ENCODE data around the gene SLC36A3.

DNA sequence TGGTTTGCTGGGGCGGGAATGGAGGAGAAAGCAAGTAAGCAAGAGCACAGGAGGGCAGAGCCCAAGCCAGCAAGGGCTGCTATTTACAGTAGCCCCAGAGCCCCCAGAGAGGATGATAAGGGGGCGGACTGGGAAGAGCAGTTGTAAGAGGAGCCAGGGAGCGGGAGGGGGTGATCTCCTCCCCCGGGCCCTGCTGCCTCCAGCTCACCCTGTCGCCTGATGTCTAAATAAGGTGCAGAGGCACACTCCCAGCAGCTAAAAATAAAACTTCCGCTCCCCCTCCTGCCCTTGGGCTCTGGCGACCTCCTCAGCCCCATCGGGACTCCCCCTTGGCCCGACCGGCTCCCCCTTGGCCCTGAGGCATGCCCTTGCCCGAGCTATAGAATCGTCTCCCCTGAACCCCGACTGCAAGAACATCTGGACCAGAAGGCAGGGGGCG, 65.2 kb downstream of the SLC36A3 start:
- TF ChIP-seq, protein P1, sequence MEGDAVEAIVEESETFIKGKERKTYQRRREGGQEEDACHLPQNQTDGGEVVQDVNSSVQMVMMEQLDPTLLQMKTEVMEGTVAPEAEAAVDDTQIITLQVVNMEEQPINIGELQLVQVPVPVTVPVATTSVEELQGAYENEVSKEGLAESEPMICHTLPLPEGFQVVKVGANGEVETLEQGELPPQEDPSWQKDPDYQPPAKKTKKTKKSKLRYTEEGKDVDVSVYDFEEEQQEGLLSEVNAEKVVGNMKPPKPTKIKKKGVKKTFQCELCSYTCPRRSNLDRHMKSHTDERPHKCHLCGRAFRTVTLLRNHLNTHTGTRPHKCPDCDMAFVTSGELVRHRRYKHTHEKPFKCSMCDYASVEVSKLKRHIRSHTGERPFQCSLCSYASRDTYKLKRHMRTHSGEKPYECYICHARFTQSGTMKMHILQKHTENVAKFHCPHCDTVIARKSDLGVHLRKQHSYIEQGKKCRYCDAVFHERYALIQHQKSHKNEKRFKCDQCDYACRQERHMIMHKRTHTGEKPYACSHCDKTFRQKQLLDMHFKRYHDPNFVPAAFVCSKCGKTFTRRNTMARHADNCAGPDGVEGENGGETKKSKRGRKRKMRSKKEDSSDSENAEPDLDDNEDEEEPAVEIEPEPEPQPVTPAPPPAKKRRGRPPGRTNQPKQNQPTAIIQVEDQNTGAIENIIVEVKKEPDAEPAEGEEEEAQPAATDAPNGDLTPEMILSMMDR (IDR thresholded peaks at IDR 0.05; ENCODE audit: low read length): peak; percentile 14; the same call in 1 of the 2 replicates
- TF ChIP-seq EZH2 (IDR thresholded peaks at IDR 0.05; ENCODE audit: borderline replicate concordance, low read length): no peak
